ENCODE results near the gene NT5M.
A peak's percentile ranks its signal among the peaks of the same experiment; 100 is the strongest.
"Not testable (repeated sequence)": the region's sequence is repeated elsewhere in the genome, so short reads cannot be mapped to it uniquely, and the experiment has no call there.

The NT5M gene

DNA sequence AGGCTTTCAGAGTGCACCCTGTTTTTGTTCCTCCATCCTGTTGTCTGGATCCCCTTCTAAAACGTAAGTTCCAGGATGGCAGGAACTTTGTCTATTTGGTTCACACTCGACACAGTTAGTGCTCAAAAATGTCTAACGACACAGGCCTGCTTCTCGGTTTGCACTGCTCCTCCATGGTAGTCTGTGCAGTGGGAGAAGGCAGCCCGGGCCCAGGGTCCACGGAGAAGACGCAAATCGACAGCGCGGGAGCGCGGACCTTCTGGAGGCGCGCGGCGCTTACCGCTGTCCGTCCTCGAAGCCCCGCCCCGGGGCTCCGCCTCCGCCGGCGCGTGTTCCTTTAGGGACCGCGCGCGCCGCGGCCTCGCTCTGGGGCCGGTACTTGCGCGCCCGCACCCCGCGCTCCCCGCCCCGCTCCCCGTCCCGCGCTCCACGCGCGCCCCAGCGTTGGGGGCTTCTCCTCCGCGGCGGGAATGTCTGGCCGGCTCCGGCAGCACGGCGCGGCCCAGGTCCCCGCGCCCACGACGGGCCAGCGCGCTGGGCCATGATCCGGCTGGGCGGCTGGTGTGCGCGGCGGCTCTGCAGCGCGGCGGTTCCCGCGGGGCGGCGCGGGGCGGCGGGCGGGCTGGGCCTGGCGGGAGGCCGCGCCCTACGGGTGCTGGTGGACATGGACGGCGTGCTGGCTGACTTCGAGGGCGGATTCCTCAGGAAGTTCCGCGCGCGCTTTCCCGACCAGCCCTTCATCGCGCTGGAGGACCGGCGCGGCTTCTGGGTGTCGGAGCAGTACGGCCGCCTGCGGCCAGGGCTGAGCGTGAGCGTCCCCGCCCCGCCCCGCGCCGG is at the start of gene NT5M:
Gene NT5M, plus strand, starts transcription at position 364 of the 837 bp plus-strand sequence. Its CDS starts 178 bp downstream, at position 542.
- DNase-seq: peak in 12 of 14 donors; percentile 18 to 76 (median 53)

DNA sequence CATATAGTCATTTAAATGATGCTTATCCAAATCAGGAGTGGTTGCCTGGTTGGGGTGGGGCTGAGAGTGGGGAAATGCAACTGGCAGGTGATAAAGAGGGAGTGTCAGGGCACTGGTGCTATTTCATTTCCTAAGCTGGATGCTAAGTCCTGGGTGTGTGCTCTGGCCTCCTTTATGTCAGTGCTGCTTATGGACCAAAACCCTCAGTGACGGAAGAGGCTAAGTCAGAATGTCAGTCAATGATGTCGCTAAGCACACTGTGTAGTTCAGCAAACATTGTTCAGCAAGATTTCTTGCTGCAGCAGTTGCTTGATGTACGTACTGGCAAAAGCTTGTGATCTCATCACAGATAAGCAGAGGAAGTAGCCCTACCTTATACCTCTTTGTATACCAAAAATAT is 49.8 kb upstream of the NT5M start:
- DNase-seq: no peak

DNA sequence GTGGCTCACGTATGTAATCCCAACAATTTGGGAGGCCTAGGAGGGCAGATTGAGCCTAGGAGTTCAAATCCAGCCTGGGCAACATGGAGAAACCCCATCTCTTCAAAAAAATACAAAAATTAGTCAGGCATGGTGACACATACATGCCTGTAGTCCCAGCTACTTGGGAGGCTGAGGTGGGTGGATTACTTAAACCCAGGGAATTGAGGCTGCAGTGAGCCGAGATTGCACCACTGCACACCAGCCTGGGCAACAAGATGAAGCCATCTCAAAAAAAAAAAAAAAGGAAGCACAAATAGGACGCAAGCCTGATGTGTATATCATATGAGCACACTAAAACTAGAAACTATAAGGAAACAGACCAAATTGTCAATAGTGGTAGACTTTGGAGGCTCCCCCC is 49.1 kb upstream of the NT5M start:
- no peak for DNase-seq

DNA sequence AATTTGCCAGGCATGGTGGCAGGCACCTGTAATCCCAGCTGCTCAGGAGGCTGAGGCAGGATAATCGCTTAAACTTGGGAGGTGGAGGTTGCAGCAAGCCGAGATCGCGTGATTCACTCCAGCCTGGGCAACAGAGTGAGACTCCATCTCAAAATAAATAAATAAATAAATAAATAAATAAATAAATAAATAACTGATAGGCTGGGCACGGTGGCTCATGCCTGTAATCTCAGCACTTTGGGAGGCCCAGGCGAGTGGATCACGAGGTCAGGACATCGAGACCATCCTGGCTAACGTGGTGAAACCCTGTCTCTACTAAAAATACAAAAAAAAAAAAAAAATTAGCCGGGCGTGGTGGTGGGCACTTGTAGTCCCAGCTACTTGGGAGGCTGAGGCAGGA is 47.5 kb upstream of the NT5M start:
- not testable (repeated sequence) for DNase-seq

DNA sequence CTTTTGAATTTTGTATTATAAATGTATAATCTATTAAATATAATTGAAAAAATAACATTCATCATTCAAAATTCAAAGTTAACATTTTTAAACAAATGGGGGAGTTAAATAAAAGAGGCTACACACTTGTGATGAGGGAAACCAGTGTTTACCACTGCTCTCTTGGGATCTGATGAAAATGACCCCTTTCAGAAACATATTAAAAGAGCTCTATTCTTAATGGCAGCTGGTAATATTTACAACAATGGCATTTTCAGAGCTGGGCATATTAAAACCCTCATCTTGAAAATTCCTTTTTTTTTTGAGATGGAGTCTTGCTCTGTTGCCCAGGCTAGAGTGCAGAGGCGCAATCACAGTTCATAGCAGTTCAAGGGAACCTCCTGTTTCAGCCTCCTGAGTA is 46.9 kb upstream of the NT5M start:
- DNase-seq: no peak

DNA sequence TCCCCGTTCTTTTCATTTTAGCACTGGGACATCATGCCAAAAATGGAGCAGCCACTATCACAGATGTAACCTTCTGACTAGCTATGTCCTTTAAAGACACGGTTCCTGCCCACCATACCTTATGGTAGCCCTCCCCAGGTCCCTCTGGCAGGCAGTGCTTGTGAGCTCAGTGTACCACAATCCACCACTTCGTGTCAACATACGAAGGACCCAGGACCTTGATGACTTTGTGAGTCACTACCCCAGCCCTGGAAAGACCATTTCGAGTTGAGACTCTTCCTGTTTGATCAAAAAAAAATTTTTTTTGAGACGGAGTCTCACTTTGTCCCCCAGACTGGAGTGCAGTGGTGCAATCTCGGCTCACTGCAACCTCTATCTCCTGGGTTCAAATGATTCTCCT is 45.2 kb upstream of the NT5M start:
- DNase-seq: no peak

DNA sequence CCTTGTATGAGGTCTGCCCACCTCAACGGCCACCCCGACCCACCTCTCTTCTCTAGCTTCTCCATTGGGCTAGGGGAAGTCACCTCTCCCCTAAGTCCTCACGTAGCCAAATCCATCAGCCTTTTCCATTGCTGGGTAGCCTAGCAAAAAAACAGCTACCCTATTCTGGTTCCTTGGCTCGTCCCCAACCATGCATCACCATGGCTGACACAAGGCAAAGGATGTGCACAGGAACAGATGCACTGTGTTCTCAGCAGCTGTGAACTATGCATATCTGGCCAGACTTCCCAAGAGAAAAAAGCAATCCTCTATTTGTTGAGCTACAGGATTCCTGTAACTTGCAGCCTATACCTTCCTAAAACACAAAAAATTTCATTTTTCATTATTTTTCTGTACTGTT is 44.2 kb upstream of the NT5M start:
- peak in 6 of 14 donors; percentile 2 to 34 (median 24) for DNase-seq

DNA sequence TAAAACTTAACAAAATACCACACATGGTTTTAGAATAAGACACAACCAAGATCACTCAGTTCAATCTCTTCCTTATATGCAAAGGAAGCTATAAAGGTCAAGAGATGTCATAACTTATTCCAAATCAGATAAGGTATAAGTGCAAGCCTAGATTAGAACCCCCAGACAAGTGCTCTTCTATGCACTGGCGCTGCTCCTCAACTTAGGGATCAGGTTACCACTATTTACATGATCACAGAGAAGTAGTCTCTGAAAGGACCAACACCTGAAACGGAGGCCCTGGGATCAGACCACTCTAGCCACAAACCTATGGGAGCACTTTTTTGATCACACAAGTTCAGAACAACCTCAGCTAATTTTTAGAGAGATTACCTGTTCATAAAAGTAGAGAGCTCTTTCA is 38.7 kb upstream of the NT5M start:
- DNase-seq: no peak

DNA sequence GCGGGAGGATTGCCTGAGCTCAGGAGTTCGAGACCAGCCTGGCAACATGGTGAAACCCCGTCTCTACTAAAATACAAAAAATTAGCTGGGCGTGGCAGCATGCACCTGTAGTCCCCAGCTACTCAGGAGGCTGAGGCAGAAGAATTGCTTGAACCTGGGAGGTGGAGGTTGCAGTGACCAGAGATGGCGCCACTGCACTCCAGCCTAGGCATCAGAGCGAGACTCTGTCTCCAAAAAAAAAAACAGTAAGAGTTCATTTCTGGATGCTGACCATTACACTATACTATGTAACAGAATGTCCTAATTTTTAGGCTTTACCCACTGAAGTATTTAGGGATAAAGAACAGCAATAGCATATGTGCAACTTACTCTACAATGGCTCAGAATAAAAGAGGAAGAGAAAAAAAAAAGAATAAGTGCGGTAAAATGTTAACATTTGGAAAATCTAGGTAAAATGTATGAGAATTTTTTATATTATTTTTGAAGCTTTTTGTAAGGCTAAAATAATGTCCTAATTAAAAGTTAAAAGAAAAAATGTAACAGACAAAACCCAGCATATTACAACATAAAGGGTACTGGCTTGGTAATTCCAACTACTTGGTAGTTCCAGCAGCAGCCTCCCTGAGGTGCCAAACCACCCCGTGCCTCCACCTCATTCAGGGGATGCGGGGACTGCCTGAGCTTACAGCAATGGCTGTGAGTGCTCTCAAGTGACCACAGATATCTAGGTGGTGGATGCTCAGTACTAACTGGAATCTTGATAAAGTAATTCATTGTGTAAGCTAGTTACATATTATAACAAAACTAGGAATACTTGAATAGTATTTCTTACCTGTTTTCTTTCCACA is 33.0 kb upstream of the NT5M start:
- DNase-seq: no peak

DNA sequence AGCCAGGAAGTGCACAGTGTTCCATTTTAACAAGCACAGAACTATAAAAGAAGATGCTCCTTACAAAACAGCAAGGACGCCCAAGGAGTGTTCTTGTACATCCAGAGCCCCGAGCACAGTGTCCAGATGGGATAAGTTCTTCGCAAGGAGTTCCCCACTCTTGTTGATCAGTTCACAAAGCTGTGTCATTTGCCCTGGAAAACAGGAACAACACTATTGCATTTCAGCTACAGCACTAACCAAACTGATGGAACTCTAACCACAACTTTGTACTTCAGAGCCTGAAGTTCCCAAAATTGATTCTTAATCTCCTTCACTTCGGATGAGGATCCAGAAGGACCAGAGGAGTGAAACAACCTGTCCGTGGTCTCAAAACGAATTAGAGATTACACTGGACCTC is 27.2 kb upstream of the NT5M start:
- DNase-seq: peak in 1 of 14 donors; percentile 6

DNA sequence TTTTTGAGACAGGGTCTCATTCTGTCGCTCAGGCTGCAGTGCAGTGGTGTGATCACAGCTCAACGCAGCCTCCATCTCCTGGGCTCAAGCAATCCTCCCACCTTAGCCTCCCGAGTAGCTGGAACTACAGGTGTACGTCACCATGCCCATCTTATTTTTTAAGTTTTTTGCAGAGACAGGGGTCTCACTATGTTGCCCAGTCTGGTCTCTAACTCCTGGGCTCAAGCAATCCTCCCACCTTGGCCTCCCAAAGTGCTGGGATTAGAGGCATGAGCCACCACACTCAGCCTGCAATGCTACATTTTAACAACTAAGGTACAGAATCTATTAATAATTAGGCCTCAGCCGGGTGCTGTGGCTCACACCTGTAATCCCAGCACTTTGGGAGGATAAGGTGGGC is 25.7 kb upstream of the NT5M start:
- DNase-seq: not testable (repeated sequence)

DNA sequence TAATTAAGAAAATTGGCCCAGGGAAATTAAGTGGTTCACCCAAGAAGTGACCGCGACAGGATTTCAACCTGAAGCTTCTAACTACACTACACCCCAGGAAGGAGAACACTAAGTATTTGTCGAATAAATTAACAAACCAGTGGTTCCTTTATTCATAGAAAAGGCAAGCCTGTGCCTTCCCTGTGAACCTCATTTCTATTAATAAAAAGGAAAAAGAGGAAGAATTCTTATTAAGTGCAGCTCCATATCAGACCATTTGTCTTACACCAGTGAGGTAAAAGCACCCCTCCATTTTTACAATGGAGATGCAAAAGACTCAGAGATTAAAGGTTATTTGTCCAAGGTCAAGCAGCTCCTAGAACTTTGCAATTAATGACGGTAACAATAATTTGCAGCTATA is 23.9 kb upstream of the NT5M start:
- DNase-seq: no peak

DNA sequence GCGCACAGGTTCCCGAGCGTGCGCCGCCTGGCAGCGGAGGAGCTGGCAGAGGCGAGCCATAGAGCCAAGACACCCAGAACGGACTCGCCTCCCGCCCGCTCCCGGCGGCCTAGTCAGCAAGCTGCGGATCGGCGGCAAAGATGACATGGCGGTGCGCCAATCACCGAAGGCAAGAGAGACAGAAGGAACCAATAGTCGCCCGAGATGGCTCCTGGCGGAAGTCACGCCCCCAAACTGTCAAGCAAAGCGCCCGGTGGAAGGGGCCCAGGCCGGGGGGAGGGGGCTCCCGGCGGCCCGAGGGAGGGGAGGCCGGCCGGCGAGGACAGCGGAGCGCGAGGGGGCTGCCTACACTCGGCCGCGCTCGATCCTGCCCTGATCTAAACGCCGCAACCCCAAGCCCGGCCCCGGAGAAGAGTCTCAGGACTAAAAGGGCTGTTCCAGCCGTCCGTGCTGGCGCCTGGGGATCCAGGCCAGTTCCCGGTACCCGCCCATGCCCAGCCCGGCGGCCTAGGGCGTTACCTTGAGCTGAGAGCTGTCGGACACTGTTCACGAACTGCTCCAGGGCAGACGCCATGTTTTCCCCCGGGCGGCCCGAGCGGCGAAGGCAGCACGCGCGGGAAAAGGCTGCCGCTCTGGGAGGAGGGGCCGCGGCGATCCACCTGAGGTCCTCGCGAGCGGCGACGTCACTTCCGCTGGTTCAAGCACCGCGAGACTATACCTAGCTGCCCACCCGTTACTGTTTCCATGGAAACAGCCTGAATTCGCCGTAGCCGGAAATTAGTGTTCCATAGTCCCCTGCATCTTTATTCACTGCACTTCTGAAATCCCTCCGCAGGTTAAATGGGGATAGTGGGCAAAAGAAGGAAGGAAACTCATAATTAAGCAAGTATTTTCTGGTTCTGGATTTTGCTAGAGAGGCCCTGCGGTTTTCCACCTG is 22.3 kb upstream of the NT5M start, which contains the start of gene COPS3:
Gene COPS3, minus strand, starts transcription at position 634 of the 937 bp plus-strand sequence. Its CDS starts 60 bp downstream, at position 574.
- DNase-seq: peak; percentile 44 to 96 (median 95)

DNA sequence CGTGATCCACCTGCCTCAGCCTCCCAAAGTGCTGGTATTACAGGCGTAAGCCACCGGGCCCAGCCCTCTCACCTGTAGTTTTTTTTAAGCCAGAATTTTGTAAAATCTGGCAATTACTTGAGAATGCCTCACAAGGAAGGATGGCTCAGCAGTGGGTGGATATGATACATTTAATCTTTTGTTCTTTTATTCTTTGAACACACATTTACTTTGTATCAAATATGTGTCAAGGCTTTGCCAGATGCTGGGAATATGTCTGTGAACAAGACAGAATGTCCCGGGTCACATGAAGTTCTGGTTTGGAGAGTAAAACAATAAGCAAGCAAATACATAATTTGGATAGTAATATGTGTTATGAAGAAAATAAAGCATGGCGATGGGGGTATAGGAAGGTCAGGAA is 17.2 kb upstream of the NT5M start:
- no peak for DNase-seq

DNA sequence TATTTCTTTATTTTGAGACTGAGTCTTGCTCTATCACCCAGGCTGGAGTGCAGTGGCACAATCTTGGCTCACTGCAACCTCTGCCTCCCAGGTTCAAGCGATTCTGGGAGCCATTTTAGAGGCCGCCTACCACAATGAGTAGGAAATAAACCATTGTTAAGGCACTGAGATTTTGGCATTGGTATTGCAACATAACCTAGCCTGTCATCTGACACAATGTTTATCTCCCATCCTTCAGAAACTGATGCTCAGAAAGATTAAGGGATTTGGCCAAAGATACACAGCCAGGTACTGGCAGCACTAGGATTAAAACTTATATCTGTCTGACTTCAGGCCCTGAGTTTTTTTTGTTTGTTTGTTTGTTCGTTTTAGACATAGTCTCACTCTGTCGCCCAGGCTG is 14.1 kb upstream of the NT5M start:
- no peak for DNase-seq

DNA sequence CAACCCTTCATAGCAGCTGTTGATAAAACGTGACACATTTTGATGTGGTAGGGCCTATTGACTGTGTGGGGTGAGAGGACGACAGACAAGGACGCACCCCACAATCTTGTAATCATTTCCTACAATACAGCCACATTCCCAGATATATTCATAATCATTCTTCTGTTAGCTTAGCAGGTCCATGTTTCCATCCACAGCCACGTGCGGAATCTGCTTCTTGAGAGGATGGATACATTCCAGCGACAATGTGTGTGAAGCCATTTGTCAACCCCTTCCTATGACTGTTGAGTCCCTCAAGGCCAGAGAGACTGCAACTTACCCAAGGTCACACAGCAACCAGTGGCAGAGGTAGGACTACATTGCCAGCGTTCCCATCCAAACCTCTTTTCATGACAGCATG is 13.5 kb upstream of the NT5M start:
- no peak for DNase-seq

DNA sequence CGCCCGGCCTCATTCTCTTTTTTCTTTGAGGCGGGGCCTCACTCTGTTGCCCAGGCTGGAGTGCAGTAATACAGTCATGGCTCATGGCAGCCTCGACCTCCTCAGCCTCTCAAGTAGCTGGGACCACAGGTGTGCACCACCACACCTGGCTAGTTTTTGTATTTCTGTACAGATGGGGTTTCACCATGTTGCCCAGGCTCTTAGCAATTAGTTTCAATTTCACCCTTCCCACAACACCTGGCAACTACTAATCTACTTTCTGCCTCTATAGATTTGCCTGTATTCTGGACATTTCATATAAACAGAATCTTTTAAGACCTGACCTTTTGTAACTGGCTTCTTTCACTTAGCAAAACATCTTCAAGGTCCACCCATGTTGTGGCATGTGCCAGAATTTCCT is 8.0 kb upstream of the NT5M start:
- DNase-seq: no peak

DNA sequence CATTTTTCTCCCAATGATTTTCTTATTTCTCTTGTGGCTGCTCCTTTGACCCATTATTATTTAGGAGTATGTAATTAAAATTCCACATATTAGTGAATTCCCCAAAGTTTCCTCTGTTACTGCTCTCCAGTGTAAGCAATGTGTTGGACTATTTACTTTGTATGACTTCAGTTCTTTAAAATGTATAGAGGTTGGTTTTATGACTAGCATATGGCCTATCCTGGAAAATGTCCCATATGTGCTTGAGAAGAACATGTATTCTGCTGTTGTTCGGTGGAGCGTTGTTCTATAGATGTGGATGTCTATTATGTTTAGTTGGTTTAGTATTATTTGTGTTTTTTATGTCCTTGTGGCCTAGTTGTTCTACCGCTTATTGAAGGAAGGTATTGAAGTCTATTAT is 6.0 kb upstream of the NT5M start:
- DNase-seq: no peak

DNA sequence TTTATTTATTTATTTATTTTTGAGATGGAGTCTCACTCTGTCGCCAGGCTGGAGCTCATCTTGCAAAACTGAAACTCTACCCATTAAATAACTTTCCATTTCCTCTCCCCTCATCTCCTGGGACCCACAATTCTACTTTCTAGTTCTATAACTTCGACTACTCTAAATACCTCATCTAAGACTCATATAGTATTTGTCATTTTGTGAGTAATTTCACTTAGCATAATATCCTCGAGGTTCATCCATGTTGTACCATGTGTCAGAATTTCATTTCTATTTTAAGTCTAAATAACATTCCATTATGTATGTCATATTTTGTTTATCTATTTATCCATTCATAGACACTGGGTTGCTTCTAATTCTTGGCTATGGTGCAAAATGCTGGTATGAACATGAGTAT is 5.1 kb upstream of the NT5M start:
- no peak for DNase-seq

DNA sequence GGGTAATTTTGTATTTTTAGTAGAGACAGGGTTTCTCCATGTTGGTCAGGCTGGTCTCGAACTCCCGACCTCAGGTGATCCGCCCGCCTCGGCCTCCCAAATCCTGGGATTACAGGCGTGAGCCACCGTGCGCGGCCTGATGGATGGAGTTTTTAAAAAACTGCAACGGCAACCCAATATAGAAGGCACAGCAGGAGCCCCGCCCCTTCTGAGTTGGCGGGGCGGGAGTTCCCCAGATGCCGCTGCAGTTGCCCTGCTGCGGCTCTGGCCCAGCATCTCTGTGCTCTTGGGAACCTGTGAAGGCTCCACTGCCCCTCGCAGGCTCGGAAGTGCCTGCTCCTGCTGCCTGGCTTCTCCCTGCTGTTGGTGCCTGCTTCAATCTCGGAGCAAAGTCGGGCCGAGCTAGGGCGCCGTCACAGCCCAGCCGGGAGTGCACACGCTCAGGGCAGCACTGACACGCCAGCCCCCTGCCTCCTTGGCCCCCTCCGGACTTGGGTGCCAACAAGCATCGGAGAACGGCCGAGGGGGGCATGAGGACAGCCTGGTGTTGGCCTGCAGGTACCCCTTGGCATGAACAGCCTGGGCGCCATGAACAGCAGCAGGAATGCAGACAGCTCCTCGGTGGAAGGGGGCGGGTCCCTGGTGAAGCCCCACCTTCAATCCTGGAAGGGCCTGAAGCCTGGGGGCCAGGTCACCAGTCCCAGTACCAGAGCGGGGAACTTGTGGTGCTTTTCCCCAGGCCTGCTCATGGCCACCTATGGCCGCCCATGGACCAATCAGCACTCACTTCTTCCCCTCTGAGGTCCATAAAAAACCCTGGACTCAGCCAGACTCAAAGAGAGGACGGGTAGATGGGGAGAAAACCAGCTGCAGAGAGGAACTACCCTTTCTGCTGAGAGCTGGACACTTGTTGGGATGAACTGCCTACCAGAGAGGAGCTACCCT is 2.3 kb upstream of the NT5M start:
- DNase-seq: peak in 2 of 14 donors; percentile 19 to 33

DNA sequence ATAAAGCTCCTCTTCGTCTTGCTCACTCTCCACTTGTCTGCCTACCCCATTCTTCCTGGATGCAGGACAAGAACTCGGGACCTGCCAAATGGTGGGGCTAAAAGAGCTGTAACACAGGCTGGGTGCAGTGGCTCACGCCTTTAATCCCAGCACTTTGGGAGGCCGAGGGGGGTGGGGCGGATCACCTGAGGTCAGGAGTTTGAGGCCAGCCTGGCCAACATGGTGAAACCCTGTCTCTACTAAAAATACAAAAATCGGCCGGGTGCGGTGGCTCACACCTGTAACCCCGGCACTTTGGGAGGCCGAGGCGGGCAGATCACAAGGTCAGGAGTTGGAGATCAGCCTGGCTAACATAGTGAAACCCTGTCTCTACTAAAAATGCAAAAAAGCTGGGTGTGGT is 1.5 kb upstream of the NT5M start:
- DNase-seq: not testable (repeated sequence)
